K562 (cell line): Measurements from ENCODE around the gene MYH11. TPM values are rescaled to one million over a fixed set of nuclear protein-coding genes. Genes with fewer than 3 reads are reported as not detected.

Experiments
- DIDO1 ChIP-seq: fragments of 450-650 bp; IDR thresholded peaks from 2 replicates; pipeline ENCODE4 v1.6.1; 2016; ENCODE audit warnings: low read depth, missing biosample characterization, missing genetic modification characterization
- EP400 ChIP-seq: fragments of 450-650 bp; IDR thresholded peaks from 2 replicates; pipeline ENCODE4 v1.6.1; 2017; ENCODE audit warnings: antibody characterized with exemption, mild to moderate bottlenecking, moderate library complexity
- FIP1L1 ChIP-seq: fragments of 200-400 bp; formaldehyde crosslinking; IDR thresholded peaks from 2 replicates; pipeline ENCODE4 v1.6.1; 2018; ENCODE audit warnings: mild to moderate bottlenecking, low read depth, low read length; ENCODE audit not compliant: poor library complexity, severe bottlenecking
- GABPA ChIP-seq: fragments of 200-800 bp; sonication (Bioruptor generic); conservative IDR thresholded peaks from 2 replicates; pipeline ENCODE4 v1.6.1; 2016; ENCODE audit warnings: low read depth, missing genetic modification characterization, missing compliant biosample characterization
- IRF2 ChIP-seq: sonication (generic); formaldehyde crosslinking; IDR thresholded peaks from 2 replicates; pipeline ENCODE4 v1.8.1; 2022; ENCODE audit warnings: mild to moderate bottlenecking, missing genetic modification reagents
- JUND ChIP-seq, 2 experiments: IDR thresholded peaks; 2 replicates in 1 of 2; 3 replicates in 1 of 2; pipeline ENCODE4 v1.6.1; 2011; ENCODE audit warnings: borderline replicate concordance in 2 of 2, low read depth in 2 of 2, low read length in 2 of 2, improper control_type of control experiment in 1 of 2, missing biosample characterization in 1 of 2, missing genetic modification characterization in 1 of 2, missing genetic modification reagents in 1 of 2
- KLF13 ChIP-seq: fragments of 450-650 bp; IDR thresholded peaks from 2 replicates; pipeline ENCODE4 v1.6.1; 2016; ENCODE audit warnings: missing genetic modification characterization, low read depth, mild to moderate bottlenecking, missing compliant biosample characterization, moderate library complexity, borderline replicate concordance
- NUFIP1 ChIP-seq: fragments of 450-650 bp; IDR thresholded peaks from 2 replicates; pipeline ENCODE4 v1.6.1; 2018; ENCODE audit not compliant: partially characterized antibody
- PHF8 ChIP-seq: fragments of 200-600 bp; sonication (generic); IDR thresholded peaks from 2 replicates; pipeline ENCODE4 v1.6.1; 2012; ENCODE audit warnings: mixed run types, mild to moderate bottlenecking, inconsistent platforms, low read length, moderate library complexity, borderline replicate concordance
- YBX1 ChIP-seq: fragments of 450-650 bp; IDR thresholded peaks from 2 replicates; pipeline ENCODE4 v1.7.1; 2016; ENCODE audit warnings: mild to moderate bottlenecking
- ZNF263 ChIP-seq: sonication (generic); formaldehyde crosslinking; IDR thresholded peaks from 2 replicates; pipeline ENCODE4 v1.8.0; 2022; ENCODE audit warnings: mild to moderate bottlenecking, missing genetic modification reagents, borderline replicate concordance
- polyA plus RNA-seq, 8 experiments: library from polyadenylated mRNA; depleted of rRNA in 4 of 8; stranded (reverse) in 5 of 8; unstranded in 3 of 8; fragments of >200 nt; fragmentation: Nextera tagmentation in 2 of 8; fragmentation: Illumina TruSeq in 1 of 8; extraction: Ambion mirVana in 2 of 8; extraction: Trizol in 1 of 8; gene quantifications; 2 replicates each; pipeline versions ENCODE4 v1.2.1 to v1.2.3, GENCODE V29; 2011 to 2014; ENCODE audit warnings: inconsistent platforms in 1 of 8, missing spikeins in 1 of 8
- total RNA-seq, 7 experiments: library from RNA; depleted of rRNA in 6 of 7; stranded (reverse); fragments of >200 nt in 6 of 7; fragmentation: Illumina TruSeq in 2 of 7; extraction: Trizol in 2 of 7; gene quantifications; 2 replicates each; pipeline versions ENCODE4 v1.2.1 to v1.2.3, GENCODE V29; 2011 to 2021; ENCODE audit warnings: low replicate concordance in 1 of 7
- TF ChIP-seq, protein P1 (sequence below): sonication (generic); formaldehyde crosslinking; IDR thresholded peaks from 2 replicates; pipeline ENCODE4 v1.5.0; 2020; ENCODE audit warnings: missing genetic modification reagents
- TF ChIP-seq, protein P2 (sequence below): fragments of 250-450 bp; sonication (Bioruptor Pico); IDR thresholded peaks from 2 replicates; pipeline ENCODE4 v1.8.0; 2021; ENCODE audit warnings: mild to moderate bottlenecking, moderate library complexity
- TF ChIP-seq, protein P3 (sequence below): fragments of 450-650 bp; IDR thresholded peaks from 2 replicates; pipeline ENCODE4 v1.6.1; 2016; ENCODE audit warnings: borderline replicate concordance
- TF ChIP-seq, protein P4 (sequence below): fragments of 250-450 bp; sonication (Bioruptor Pico); IDR thresholded peaks from 2 replicates; pipeline ENCODE4 v1.5.0; 2021
- TF ChIP-seq, protein P5 (sequence below): fragments of 250-450 bp; sonication (Bioruptor Pico); IDR thresholded peaks from 2 replicates; pipeline ENCODE4 v1.8.0; 2022; ENCODE audit warnings: inconsistent platforms
- TF ChIP-seq, protein P6 (sequence below): fragments of 450-650 bp; IDR thresholded peaks from 2 replicates; pipeline ENCODE4 v1.6.1; 2016; ENCODE audit warnings: low read depth, mild to moderate bottlenecking, moderate library complexity

The MYH11 gene
- total and polyA plus RNA-seq, 9 of the 15 experiments (the other 6 are each of a cell fraction or from before 2014, with no cell fraction given): 0.05 to 0.47 (median 0.08) TPM; not detected in 5

DNA sequence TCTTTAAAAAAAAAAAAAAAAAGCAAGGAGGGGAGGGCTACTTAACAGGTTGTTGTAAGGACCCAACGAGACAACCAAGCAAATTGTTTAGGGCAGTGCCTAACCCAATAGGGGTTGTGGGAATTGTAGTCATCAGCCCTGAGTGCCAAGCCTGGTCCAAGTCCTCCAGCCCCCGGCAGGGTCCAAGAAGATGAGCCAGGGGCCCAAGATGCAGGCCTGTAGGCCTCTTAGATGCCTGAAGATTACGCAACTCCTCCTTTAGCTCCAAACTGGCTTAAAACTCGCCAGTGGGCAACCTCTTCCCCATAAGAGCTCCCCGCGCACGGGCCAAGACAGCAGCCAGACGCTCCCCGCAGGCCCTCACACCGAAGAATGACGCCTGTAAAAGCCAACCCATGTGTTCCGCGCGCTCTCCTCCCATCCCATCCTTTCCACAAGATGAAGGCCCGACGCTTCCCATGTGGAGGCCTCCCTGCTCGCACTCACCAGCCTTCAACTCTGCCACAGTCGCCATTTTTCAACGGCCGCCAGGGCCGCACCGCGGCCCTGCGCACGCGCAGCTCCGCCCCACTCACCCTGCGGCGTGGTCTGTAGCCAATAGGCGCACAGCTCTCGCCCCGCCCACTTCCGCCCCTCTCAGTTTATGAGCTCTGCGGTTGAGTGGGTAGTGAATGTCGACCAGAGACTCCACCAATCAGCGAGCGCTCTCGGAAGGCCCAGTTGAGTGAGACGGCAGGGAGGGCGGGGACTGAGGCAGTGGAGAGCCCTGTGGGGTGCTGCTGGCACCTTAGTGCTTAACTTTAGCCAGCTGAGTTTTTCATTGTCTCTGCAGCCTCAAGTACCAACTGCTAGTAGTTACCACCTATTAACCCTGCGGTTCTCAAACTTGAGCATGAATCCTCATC, 31.5 kb upstream of the MYH11 start, which contains the start of gene CEP20 (continued):
- TF ChIP-seq, protein P1, sequence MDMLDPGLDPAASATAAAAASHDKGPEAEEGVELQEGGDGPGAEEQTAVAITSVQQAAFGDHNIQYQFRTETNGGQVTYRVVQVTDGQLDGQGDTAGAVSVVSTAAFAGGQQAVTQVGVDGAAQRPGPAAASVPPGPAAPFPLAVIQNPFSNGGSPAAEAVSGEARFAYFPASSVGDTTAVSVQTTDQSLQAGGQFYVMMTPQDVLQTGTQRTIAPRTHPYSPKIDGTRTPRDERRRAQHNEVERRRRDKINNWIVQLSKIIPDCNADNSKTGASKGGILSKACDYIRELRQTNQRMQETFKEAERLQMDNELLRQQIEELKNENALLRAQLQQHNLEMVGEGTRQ (CRISPR knock-in tag): no peak
- TF ChIP-seq EP400: peak; percentile 86
- TF ChIP-seq, protein P2, sequence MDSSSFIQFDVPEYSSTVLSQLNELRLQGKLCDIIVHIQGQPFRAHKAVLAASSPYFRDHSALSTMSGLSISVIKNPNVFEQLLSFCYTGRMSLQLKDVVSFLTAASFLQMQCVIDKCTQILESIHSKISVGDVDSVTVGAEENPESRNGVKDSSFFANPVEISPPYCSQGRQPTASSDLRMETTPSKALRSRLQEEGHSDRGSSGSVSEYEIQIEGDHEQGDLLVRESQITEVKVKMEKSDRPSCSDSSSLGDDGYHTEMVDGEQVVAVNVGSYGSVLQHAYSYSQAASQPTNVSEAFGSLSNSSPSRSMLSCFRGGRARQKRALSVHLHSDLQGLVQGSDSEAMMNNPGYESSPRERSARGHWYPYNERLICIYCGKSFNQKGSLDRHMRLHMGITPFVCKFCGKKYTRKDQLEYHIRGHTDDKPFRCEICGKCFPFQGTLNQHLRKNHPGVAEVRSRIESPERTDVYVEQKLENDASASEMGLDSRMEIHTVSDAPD (CRISPR knock-in tag): no peak
- TF ChIP-seq, protein P3, sequence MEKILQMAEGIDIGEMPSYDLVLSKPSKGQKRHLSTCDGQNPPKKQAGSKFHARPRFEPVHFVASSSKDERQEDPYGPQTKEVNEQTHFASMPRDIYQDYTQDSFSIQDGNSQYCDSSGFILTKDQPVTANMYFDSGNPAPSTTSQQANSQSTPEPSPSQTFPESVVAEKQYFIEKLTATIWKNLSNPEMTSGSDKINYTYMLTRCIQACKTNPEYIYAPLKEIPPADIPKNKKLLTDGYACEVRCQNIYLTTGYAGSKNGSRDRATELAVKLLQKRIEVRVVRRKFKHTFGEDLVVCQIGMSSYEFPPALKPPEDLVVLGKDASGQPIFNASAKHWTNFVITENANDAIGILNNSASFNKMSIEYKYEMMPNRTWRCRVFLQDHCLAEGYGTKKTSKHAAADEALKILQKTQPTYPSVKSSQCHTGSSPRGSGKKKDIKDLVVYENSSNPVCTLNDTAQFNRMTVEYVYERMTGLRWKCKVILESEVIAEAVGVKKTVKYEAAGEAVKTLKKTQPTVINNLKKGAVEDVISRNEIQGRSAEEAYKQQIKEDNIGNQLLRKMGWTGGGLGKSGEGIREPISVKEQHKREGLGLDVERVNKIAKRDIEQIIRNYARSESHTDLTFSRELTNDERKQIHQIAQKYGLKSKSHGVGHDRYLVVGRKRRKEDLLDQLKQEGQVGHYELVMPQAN: peak; percentile 62; the same call in 1 of the 2 replicates
- TF ChIP-seq DIDO1 (tag): no peak
- 0 out of 2 replicates have a peak, but pooled peaks have one; percentile 29 for TF ChIP-seq KLF13 (tag)
- TF ChIP-seq NUFIP1: no peak
- TF ChIP-seq, protein P4, sequence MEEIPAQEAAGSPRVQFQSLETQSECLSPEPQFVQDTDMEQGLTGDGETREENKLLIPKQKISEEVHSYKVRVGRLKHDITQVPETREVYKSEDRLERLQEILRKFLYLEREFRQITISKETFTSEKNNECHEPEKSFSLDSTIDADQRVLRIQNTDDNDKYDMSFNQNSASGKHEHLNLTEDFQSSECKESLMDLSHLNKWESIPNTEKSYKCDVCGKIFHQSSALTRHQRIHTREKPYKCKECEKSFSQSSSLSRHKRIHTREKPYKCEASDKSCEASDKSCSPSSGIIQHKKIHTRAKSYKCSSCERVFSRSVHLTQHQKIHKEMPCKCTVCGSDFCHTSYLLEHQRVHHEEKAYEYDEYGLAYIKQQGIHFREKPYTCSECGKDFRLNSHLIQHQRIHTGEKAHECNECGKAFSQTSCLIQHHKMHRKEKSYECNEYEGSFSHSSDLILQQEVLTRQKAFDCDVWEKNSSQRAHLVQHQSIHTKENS (CRISPR knock-in tag): no peak
- TF ChIP-seq YBX1: no peak
- TF ChIP-seq, protein P5, sequence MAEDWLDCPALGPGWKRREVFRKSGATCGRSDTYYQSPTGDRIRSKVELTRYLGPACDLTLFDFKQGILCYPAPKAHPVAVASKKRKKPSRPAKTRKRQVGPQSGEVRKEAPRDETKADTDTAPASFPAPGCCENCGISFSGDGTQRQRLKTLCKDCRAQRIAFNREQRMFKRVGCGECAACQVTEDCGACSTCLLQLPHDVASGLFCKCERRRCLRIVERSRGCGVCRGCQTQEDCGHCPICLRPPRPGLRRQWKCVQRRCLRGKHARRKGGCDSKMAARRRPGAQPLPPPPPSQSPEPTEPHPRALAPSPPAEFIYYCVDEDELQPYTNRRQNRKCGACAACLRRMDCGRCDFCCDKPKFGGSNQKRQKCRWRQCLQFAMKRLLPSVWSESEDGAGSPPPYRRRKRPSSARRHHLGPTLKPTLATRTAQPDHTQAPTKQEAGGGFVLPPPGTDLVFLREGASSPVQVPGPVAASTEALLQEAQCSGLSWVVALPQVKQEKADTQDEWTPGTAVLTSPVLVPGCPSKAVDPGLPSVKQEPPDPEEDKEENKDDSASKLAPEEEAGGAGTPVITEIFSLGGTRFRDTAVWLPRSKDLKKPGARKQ (CRISPR knock-in tag): no peak
- TF ChIP-seq IRF2 (CRISPR knock-in tag): no peak
- TF ChIP-seq GABPA: peak; percentile 81
- peak; percentile 41 for TF ChIP-seq FIP1L1
- TF ChIP-seq, protein P6, sequence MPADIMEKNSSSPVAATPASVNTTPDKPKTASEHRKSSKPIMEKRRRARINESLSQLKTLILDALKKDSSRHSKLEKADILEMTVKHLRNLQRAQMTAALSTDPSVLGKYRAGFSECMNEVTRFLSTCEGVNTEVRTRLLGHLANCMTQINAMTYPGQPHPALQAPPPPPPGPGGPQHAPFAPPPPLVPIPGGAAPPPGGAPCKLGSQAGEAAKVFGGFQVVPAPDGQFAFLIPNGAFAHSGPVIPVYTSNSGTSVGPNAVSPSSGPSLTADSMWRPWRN: no peak
- no peak for TF ChIP-seq JUND (IDR thresholded peaks at IDR 0.05; ENCODE audit: borderline replicate concordance, low read depth, low read length)
- TF ChIP-seq JUND (tag; IDR thresholded peaks at IDR 0.05; ENCODE audit: borderline replicate concordance, low read depth, low read length): peak; percentile 27; the same call in 1 of the 3 replicates
- peak; percentile 97 for TF ChIP-seq PHF8
- TF ChIP-seq ZNF263 (CRISPR knock-in tag): 0 out of 2 replicates have a peak, but pooled peaks have one; percentile 13
